PC-9 (cell line): ENCODE results near the gene SGMS2. TPM values are rescaled to one million over a fixed set of nuclear protein-coding genes. Genes with fewer than 3 reads are reported as not detected.

Experiments used
- BruUV-seq: library from RNA; stranded (reverse); fragments of 400-500 nt; replicated peaks from 2 replicates; lab custom pipeline; 2021; lab: Mats Ljungman, UMichigan
- CTCF ChIA-PET: fragments of 300-600 bp; sonication (Branson Sonifier 250); formaldehyde crosslinking; loops from one replicate; lab custom pipeline; 2022; ENCODE audit warnings: antibody characterized with exemption; lab: Charles Lee
- POLR2A ChIA-PET: fragments of 300-600 bp; sonication (Branson Sonifier 250); formaldehyde crosslinking; loops from one replicate; lab custom pipeline; 2022; ENCODE audit warnings: antibody characterized with exemption; ENCODE audit not compliant: unreplicated experiment; lab: Charles Lee
- DNase-seq, 2 experiments: peaks; one replicate each; pipeline versions ENCODE4 v3.0.0 to v3.0.0-alpha.2; 2015 to 2022; ENCODE audit warnings: mixed read lengths in 1 of 2
- H2AFZ ChIP-seq: fragments of 200-600 bp; sonication (generic); 2 replicates; pipeline ENCODE4 v1.8.1; 2017; ENCODE audit warnings: antibody characterized with exemption
- H3F3A ChIP-seq: fragments of 200-600 bp; sonication (generic); 2 replicates; pipeline ENCODE4 v1.8.1; 2017; ENCODE audit warnings: antibody characterized with exemption, mild to moderate bottlenecking, low read depth; ENCODE audit not compliant: insufficient read depth
- H3K27ac ChIP-seq: fragments of 200-600 bp; sonication (generic); 2 replicates; pipeline ENCODE4 v1.6.1; 2016; ENCODE audit warnings: mixed run types
- H3K27me3 ChIP-seq: fragments of 200-600 bp; sonication (generic); 2 replicates; pipeline ENCODE4 v1.6.1; 2016; ENCODE audit warnings: low read depth, mixed run types; ENCODE audit not compliant: insufficient read depth
- H3K36me3 ChIP-seq: fragments of 200-600 bp; sonication (generic); 2 replicates; pipeline ENCODE4 v1.6.1; 2016; ENCODE audit warnings: low read depth, mixed run types
- H3K4me1 ChIP-seq: fragments of 200-600 bp; sonication (generic); replicated peaks from 2 replicates; pipeline ENCODE4 v1.6.1; 2016; ENCODE audit warnings: mixed run types; ENCODE audit not compliant: insufficient read depth
- H3K4me2 ChIP-seq: fragments of 200-600 bp; sonication (generic); 2 replicates; pipeline ENCODE4 v1.6.1; 2017; ENCODE audit warnings: mixed run types
- H3K4me3 ChIP-seq: fragments of 200-600 bp; sonication (generic); 2 replicates; pipeline ENCODE4 v1.6.1; 2016; ENCODE audit warnings: mixed run types
- H3K79me2 ChIP-seq: fragments of 200-600 bp; sonication (generic); 2 replicates; pipeline ENCODE4 v1.6.1; 2017; ENCODE audit warnings: low read depth, mixed run types
- H3K9me2 ChIP-seq: fragments of 200-600 bp; sonication (generic); 2 replicates; pipeline ENCODE4 v1.8.1; 2017; ENCODE audit warnings: mild to moderate bottlenecking; ENCODE audit not compliant: insufficient read depth
- H3K9me3 ChIP-seq: fragments of 200-600 bp; sonication (generic); 2 replicates; pipeline ENCODE4 v1.8.1; 2016; ENCODE audit warnings: low read depth; ENCODE audit not compliant: insufficient read depth
- H4K20me1 ChIP-seq: fragments of 200-600 bp; sonication (generic); 2 replicates; pipeline ENCODE4 v1.8.1; 2017; ENCODE audit not compliant: insufficient read depth
- CTCF ChIP-seq: fragments of 200-600 bp; sonication (generic); conservative IDR thresholded peaks from 2 replicates; pipeline ENCODE4 v1.6.1; 2017; ENCODE audit warnings: mixed run types, antibody characterized with exemption, mild to moderate bottlenecking, moderate library complexity
- EZH2 ChIP-seq: fragments of 200-600 bp; sonication (generic); IDR thresholded peaks from 2 replicates; pipeline ENCODE4 v1.8.0; 2017; ENCODE audit warnings: antibody characterized with exemption, low read depth
- intact Hi-C: fragments of 100-400 bp; cut with micrococcal nuclease; formaldehyde crosslinking; loops from one replicate; pipeline ENCODE4 v1.10.0; 2022; ENCODE audit not compliant: unreplicated experiment
- total RNA-seq: library from RNA; stranded (reverse); gene quantifications from 2 replicates; pipeline ENCODE4 v1.2.3, GENCODE V29; 2021

SGMS2 gene
- total RNA-seq, 1 experiment from 2014 or later, result 17.0 TPM

DNA sequence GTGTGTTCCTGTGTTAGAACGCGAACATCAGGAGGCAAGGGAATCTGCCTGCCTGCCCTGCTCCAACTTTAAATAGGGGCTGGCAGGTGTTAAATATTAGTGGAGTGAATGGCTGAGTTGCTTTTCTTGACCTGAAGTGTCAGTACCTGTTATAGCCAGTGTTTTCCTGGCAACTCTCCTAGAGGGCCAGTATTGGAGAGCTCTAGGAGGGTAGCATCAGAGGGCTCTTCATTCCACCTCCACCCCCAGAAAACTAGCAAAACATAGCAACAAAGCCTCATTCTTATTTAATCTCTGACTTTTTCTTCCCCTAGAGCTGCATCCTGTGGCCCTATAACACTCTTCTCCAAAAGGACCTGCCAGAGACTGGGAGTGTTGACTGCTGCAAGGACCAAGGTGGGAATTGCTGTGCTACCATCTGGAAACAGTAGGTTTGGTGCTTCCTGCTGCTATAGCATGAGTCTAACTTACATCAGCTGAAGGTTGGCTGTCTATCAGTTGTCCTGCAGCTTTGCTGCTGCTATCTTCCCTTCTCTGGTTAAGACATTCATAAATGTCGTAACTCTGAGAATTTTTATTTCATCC, 33.5 kb downstream of the SGMS2 start:
- no peaks in the 10 kb centered on the region for H3K9me3 ChIP-seq
- H3K4me1 ChIP-seq, result peaks cover 16% of the 10 kb centered on the region
- TF ChIP-seq EZH2, result no peak
- no peak for TF ChIP-seq CTCF
- ChIA-PET POLR2A (no interaction called here), CTCF (interaction anchor here (0.5 kb wide), 1 partner anchor 1722 kb away, joined by 3 read pairs; no protein-coding TSS in a partner anchor)
- H3K9me2 ChIP-seq, result no peaks in the 10 kb centered on the region
- no peaks in the 10 kb centered on the region for H3K36me3 ChIP-seq
- H4K20me1 ChIP-seq, result no peaks in the 10 kb centered on the region
- no peak overlapping the region for H2AFZ ChIP-seq
- H3K27me3 ChIP-seq, result no peaks in the 10 kb centered on the region
- peaks cover 3% of the 10 kb centered on the region; the same call in 1 of the 2 replicates for H3F3A ChIP-seq
- no peak overlapping the region for H3K4me3 ChIP-seq
- H3K27ac ChIP-seq, result no peak overlapping the region
- DNase-seq, result no peak
- no peak overlapping the region for H3K4me2 ChIP-seq
- intact Hi-C loops, result no loop called here
- no TSS peak for BruUV-seq
- no peaks in the 10 kb centered on the region for H3K79me2 ChIP-seq

GRCh38 chr4:107862658-107863057, 37.9 kb downstream of the SGMS2 start:
- TF ChIP-seq CTCF (no peak), EZH2 (no peak)
- ChIA-PET POLR2A (interaction anchor here (0.6 kb wide), 1 partner anchor 142 kb away, joined by 9 read pairs; the partner anchor contains the start of gene PAPSS1), CTCF (no interaction called here)
- Histone ChIP-seq H3K4me3 (no peak overlapping the region), H3K9me2 (no peaks in the 10 kb centered on the region), H3K36me3 (no peaks in the 10 kb centered on the region), H3K4me2 (peak overlapping the region; percentile 25; the same call in 1 of the 2 replicates), H3K79me2 (no peaks in the 10 kb centered on the region), H4K20me1 (no peaks in the 10 kb centered on the region), H2AFZ (no peak overlapping the region), H3F3A (peaks cover 11% of the 10 kb centered on the region; the same call in 1 of the 2 replicates), H3K27me3 (no peaks in the 10 kb centered on the region), H3K4me1 (peaks cover 21% of the 10 kb centered on the region), H3K9me3 (no peaks in the 10 kb centered on the region), H3K27ac (peak overlapping the region; percentile 32; the same call in 1 of the 2 replicates)
- BruUV-seq, result no TSS peak
- peak; percentile 68 to 95 for DNase-seq
- intact Hi-C loops, result loop anchor here (1.0 kb wide), 2 partner anchors 34 to 37 kb away; no protein-coding TSS in a partner anchor

DNA sequence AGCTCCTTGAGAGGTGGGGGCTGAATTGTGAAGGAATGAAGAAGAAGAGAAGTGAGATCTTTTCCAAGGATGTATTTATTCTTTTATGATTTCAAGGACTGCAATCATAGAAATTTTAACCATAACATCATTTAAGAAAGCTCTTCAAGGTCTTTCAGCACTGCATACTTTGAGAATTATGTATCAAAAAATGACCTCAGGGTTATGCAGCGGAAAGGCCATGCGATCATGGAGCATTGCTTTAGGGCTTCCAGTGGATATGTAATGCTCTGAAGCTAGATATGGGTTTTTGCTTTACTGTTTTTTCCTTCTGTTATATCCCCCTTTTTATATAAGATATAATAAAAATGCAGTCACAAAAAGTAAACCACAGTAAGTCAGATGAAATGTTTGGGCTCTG, 38.7 kb downstream of the SGMS2 start:
- H3K4me2 ChIP-seq, result peak overlapping the region; percentile 25; the same call in 1 of the 2 replicates
- no peak for DNase-seq
- H3K9me3 ChIP-seq, result no peaks in the 10 kb centered on the region
- no TSS peak for BruUV-seq
- peaks cover 11% of the 10 kb centered on the region; the same call in 1 of the 2 replicates for H3F3A ChIP-seq
- no peaks in the 10 kb centered on the region for H3K79me2 ChIP-seq
- intact Hi-C loops, result no loop called here
- peaks cover 21% of the 10 kb centered on the region for H3K4me1 ChIP-seq
- ChIA-PET CTCF (no interaction called here), POLR2A (interaction anchor here (0.6 to 1.0 kb wide), 2 partner anchors 33 to 143 kb away, joined by 4 to 9 read pairs; partner anchors contain the start of gene PAPSS1)
- H3K4me3 ChIP-seq, result no peak overlapping the region
- no peaks in the 10 kb centered on the region for H3K27me3 ChIP-seq
- TF ChIP-seq CTCF, result no peak
- H3K27ac ChIP-seq, result peak overlapping the region; percentile 32
- no peaks in the 10 kb centered on the region for H3K36me3 ChIP-seq
- H2AFZ ChIP-seq, result no peak overlapping the region
- H3K9me2 ChIP-seq, result no peaks in the 10 kb centered on the region
- no peaks in the 10 kb centered on the region for H4K20me1 ChIP-seq
